ENCODE measurements around the gene STARD13.
A peak's percentile ranks its signal among the peaks of the same experiment; 100 is the strongest.

The STARD13 gene

GRCh38 chr13:33132644-33133440 lies 152.7 kb downstream of the STARD13 start:
- no CpG with 5 or more reads among the region's 1 CpG for WGBS (ENCODE audit: insufficient coverage, insufficient read length)
- DNase-seq (ENCODE audit: low read depth, low spot score) = no peak
- Histone ChIP-seq H3K4me1 (ENCODE audit: control insufficient read depth, insufficient read depth, low read length) (no peaks in the 10 kb centered on the region), H3K36me3 (ENCODE audit: control insufficient read depth, insufficient read depth, low read length) (no peaks in the 10 kb centered on the region), H3K9me3 (ENCODE audit: control insufficient read depth, insufficient read depth, low read length) (no peaks in the 10 kb centered on the region), H3K27me3 (ENCODE audit: control insufficient read depth, insufficient read depth, low read length) (no peaks in the 10 kb centered on the region), H3K4me3 (ENCODE audit: low read length) (no peak overlapping the region), H3K27ac (ENCODE audit: low read length) (no peak overlapping the region)

DNA sequence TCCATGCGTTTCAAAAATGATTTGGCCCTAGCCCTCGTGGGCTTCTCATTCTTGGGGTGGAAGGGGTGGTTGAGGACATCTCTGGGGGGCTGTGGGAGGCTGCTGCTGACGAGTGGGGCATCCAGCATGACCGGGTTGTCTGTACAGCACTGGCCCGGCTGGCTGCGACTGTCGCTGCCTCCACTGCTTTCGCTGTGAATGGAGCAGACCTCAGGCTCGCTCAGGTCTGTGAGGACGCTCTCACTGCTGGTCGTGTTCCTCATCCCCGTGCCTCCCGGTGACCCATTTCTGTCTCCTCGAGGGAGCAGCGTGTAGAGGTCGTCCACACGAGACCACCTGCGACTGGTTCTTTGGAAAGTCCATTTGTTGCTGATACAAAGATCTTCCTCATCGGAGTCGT lies 155.7 kb downstream of the STARD13 start:
- H3K36me3 ChIP-seq (ENCODE audit: control insufficient read depth, insufficient read depth, low read length) = no peaks in the 10 kb centered on the region
- no peak overlapping the region for H3K27ac ChIP-seq (ENCODE audit: low read length)
- no peak for DNase-seq (ENCODE audit: low read depth, low spot score)
- H3K4me1 ChIP-seq (ENCODE audit: control insufficient read depth, insufficient read depth, low read length) = 0 out of 2 replicates have a peak, but pooled peaks cover 2% of the 10 kb centered on the region
- no CpG with 5 or more reads among the region's 20 CpGs for WGBS (ENCODE audit: insufficient coverage, insufficient read length)
- no peak overlapping the region for H3K4me3 ChIP-seq (ENCODE audit: low read length)
- no peaks in the 10 kb centered on the region for H3K9me3 ChIP-seq (ENCODE audit: control insufficient read depth, insufficient read depth, low read length)
- no peaks in the 10 kb centered on the region for H3K27me3 ChIP-seq (ENCODE audit: control insufficient read depth, insufficient read depth, low read length)

DNA sequence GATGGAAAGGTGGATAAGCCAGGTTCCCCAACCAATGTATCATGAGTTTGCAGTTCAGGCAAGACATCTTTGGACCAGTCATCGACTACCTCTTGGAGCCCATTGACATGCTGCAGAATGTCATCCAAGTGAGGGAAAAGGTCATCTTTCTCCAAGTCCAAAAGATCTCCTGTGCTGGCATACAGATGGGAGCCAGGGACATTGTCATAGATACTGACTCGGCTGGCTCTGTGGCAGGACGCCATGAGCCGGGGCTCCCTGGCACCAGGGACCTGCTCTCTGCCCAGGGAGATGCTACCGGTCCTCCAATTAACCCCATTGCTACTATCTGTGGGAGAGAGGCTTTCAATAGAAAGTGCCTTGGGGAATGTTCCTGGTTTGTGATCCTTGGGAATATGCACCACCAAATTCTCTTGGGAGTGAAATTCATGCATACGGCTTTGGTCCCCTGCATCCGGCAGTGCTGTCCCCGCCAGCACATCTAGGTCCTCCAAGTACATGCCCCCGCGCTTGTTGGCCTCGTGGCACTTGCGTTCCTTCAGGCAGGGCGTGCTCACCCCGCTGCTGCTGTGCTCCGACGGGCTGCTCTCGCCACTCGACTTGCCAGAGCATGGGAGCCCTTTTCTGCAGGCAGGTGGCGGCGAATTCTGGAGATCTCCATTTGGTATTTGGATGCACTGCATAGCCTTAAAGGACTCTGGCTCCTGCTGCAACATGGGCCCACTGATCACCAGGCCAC lies 156.3 kb downstream of the STARD13 start:
- H3K9me3 ChIP-seq (ENCODE audit: control insufficient read depth, insufficient read depth, low read length) = no peaks in the 10 kb centered on the region
- no peak for DNase-seq (ENCODE audit: low read depth, low spot score)
- 0 out of 2 replicates have a peak, but pooled peaks cover 2% of the 10 kb centered on the region for H3K4me1 ChIP-seq (ENCODE audit: control insufficient read depth, insufficient read depth, low read length)
- no peaks in the 10 kb centered on the region for H3K36me3 ChIP-seq (ENCODE audit: control insufficient read depth, insufficient read depth, low read length)
- no peak overlapping the region for H3K27ac ChIP-seq (ENCODE audit: low read length)
- H3K4me3 ChIP-seq (ENCODE audit: low read length) = no peak overlapping the region
- no peaks in the 10 kb centered on the region for H3K27me3 ChIP-seq (ENCODE audit: control insufficient read depth, insufficient read depth, low read length)
- no CpG with 5 or more reads among the region's 20 CpGs for WGBS (ENCODE audit: insufficient coverage, insufficient read length)

GRCh38 chr13:33128134-33128533 lies 157.4 kb downstream of the STARD13 start:
- Histone ChIP-seq H3K27me3 (ENCODE audit: control insufficient read depth, insufficient read depth, low read length) (no peaks in the 10 kb centered on the region), H3K9me3 (ENCODE audit: control insufficient read depth, insufficient read depth, low read length) (no peaks in the 10 kb centered on the region), H3K4me3 (ENCODE audit: low read length) (no peak overlapping the region), H3K4me1 (ENCODE audit: control insufficient read depth, insufficient read depth, low read length) (0 out of 2 replicates have a peak, but pooled peaks cover 3% of the 10 kb centered on the region), H3K27ac (ENCODE audit: low read length) (no peak overlapping the region), H3K36me3 (ENCODE audit: control insufficient read depth, insufficient read depth, low read length) (no peaks in the 10 kb centered on the region)
- DNase-seq (ENCODE audit: low read depth, low spot score) = no peak
- WGBS (ENCODE audit: insufficient coverage, insufficient read length) = no CpG with 5 or more reads among the region's 4 CpGs

DNA sequence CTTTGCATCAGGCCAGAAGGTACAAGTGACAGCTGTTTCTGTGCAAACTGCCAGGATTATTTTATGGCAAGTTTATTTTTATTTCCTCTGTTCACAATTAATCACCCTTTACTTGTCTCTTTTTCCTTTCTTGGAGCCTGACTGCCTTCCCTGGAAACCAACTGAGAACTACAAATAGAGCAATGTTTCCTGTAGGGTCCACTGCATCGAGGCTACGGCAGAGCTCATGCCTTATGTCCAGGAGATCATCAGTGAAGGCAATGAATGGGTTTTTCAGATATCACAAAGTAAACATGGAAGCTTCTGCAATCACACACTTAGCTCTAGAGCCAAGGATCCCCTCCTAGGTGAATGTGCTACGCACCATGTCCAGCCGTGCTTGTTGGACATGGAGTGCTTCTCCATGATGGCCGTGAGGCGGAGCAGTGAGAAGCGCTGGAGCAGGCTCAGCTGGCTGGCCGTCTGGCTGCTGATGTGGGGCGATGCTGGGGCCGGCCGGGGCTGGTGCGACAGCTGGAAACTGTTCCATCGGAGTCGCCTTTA lies 158.5 kb downstream of the STARD13 start:
- no peaks in the 10 kb centered on the region for H3K9me3 ChIP-seq (ENCODE audit: control insufficient read depth, insufficient read depth, low read length)
- H3K36me3 ChIP-seq (ENCODE audit: control insufficient read depth, insufficient read depth, low read length) = no peaks in the 10 kb centered on the region
- no peak overlapping the region for H3K27ac ChIP-seq (ENCODE audit: low read length)
- H3K4me1 ChIP-seq (ENCODE audit: control insufficient read depth, insufficient read depth, low read length) = 0 out of 2 replicates have a peak, but pooled peaks cover 3% of the 10 kb centered on the region
- no peaks in the 10 kb centered on the region for H3K27me3 ChIP-seq (ENCODE audit: control insufficient read depth, insufficient read depth, low read length)
- WGBS (ENCODE audit: insufficient coverage, insufficient read length) = no CpG with 5 or more reads among the region's 14 CpGs
- H3K4me3 ChIP-seq (ENCODE audit: low read length) = no peak overlapping the region
- no peak for DNase-seq (ENCODE audit: low read depth, low spot score)

- H3K4me3 ChIP-seq (ENCODE audit: low read length) = no peak overlapping the region
- DNase-seq (ENCODE audit: low read depth, low spot score) = peak; percentile 13
- H3K9me3 ChIP-seq (ENCODE audit: control insufficient read depth, insufficient read depth, low read length) = no peaks in the 10 kb centered on the region
- no peaks in the 10 kb centered on the region for H3K27me3 ChIP-seq (ENCODE audit: control insufficient read depth, insufficient read depth, low read length)
- H3K4me1 ChIP-seq (ENCODE audit: control insufficient read depth, insufficient read depth, low read length) = 0 out of 2 replicates have a peak, but pooled peaks cover 3% of the 10 kb centered on the region
- H3K27ac ChIP-seq (ENCODE audit: low read length) = no peak overlapping the region
- no CpG with 5 or more reads among the region's 10 CpGs for WGBS (ENCODE audit: insufficient coverage, insufficient read length)
- H3K36me3 ChIP-seq (ENCODE audit: control insufficient read depth, insufficient read depth, low read length) = no peaks in the 10 kb centered on the region
Observed at GRCh38 chr13:33125821-33126570, 159.6 kb downstream of the STARD13 start.

DNA sequence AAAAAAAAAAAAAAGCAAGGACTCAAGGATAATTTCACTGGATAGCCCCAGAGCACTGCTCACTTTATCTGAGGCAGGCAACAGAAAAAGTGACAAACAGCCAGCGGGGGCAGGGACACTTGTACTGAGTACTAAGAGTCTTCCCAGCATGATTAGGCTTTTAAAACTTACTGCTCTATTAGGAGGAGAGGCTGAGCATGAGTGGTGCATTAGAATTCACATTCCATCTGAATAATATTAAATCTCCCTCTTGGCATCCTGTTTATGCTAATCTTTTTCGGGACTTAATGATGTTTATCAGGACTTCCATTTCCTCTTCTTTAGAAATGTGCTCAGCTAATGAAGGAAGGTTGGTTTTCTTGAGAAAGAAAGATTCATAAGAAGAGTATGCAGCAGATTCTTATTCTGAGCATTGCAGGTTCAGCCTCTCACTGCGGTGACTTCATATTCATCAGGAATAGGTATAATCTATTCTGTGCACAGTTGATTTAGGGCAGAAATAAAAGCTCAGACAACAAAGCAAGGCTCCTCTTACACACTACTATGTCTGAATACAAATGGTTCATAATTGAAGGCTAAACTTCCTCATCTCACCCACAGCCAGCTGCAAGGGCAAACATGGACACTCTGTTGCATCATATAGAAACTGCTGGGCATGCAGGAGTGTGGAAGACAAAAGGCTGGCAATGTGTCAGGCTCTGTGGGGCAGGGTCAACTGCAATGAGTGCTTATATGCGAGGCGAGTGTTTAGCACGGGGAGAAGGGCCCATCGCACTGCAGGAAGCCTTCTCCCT lies 162.3 kb downstream of the STARD13 start:
- Histone ChIP-seq H3K27me3 (ENCODE audit: control insufficient read depth, insufficient read depth, low read length) (no peaks in the 10 kb centered on the region), H3K4me1 (ENCODE audit: control insufficient read depth, insufficient read depth, low read length) (0 out of 2 replicates have a peak, but pooled peaks cover 3% of the 10 kb centered on the region), H3K9me3 (ENCODE audit: control insufficient read depth, insufficient read depth, low read length) (no peaks in the 10 kb centered on the region), H3K36me3 (ENCODE audit: control insufficient read depth, insufficient read depth, low read length) (no peaks in the 10 kb centered on the region), H3K4me3 (ENCODE audit: low read length) (no peak overlapping the region), H3K27ac (ENCODE audit: low read length) (no peak overlapping the region)
- no peak for DNase-seq (ENCODE audit: low read depth, low spot score)
- no CpG with 5 or more reads among the region's 7 CpGs for WGBS (ENCODE audit: insufficient coverage, insufficient read length)

DNA sequence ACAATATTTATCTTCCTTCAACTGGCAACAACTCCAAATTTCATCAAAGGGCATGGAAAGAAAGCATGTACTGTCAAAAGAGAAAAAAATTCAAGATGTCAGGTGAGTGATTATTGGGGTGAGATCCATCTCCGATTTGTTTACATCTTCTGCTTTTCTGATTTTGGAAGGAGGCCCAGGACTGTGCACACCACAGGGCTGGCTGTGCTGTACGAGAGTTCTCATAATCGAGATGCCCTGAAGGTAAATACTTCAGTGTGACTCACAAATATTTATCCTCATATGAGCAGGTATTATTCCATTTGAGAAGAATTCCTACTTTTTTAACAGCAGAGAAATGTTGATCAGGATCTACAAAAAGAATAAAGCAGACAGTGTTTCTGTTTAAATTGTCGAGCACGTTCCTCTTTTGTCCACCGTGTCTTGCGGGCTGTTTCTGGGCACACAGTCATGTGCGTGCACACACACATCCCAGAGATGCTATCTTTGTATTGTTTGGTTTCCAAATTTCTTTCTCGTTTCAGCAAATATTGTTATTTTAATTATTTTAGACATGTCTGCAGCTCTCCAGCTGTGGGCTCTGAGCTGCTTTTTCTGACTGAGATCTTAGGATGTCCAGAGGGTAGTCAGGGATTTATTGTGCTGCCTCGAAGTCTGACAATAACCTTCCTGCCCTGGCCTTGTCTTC lies 165.6 kb downstream of the STARD13 start:
- H3K27ac ChIP-seq (ENCODE audit: low read length) = no peak overlapping the region
- no peaks in the 10 kb centered on the region for H3K9me3 ChIP-seq (ENCODE audit: control insufficient read depth, insufficient read depth, low read length)
- 0 out of 2 replicates have a peak, but pooled peaks cover 1% of the 10 kb centered on the region for H3K4me1 ChIP-seq (ENCODE audit: control insufficient read depth, insufficient read depth, low read length)
- no peaks in the 10 kb centered on the region for H3K36me3 ChIP-seq (ENCODE audit: control insufficient read depth, insufficient read depth, low read length)
- no CpG with 5 or more reads among the region's 10 CpGs for WGBS (ENCODE audit: insufficient coverage, insufficient read length)
- no peak overlapping the region for H3K4me3 ChIP-seq (ENCODE audit: low read length)
- DNase-seq (ENCODE audit: low read depth, low spot score) = no peak
- no peaks in the 10 kb centered on the region for H3K27me3 ChIP-seq (ENCODE audit: control insufficient read depth, insufficient read depth, low read length)

- 0 out of 2 replicates have a peak, but pooled peaks cover 1% of the 10 kb centered on the region for H3K4me1 ChIP-seq (ENCODE audit: control insufficient read depth, insufficient read depth, low read length)
- WGBS (ENCODE audit: insufficient coverage, insufficient read length) = no CpG with 5 or more reads among the region's 7 CpGs
Observed at GRCh38 chr13:33119022-33119781, 166.4 kb downstream of the STARD13 start.

More at GRCh38 chr13:33119022-33119781, 166.4 kb downstream of the STARD13 start:
- Histone ChIP-seq H3K27ac (ENCODE audit: low read length) (no peak overlapping the region), H3K36me3 (ENCODE audit: control insufficient read depth, insufficient read depth, low read length) (no peaks in the 10 kb centered on the region), H3K4me3 (ENCODE audit: low read length) (no peak overlapping the region), H3K9me3 (ENCODE audit: control insufficient read depth, insufficient read depth, low read length) (no peaks in the 10 kb centered on the region), H3K27me3 (ENCODE audit: control insufficient read depth, insufficient read depth, low read length) (no peaks in the 10 kb centered on the region)
- DNase-seq (ENCODE audit: low read depth, low spot score) = no peak

Measured in iPS DF 6.9 (cell line).